ENCODE results near the gene WNK1.
"Not testable (repeated sequence)": the region's sequence is repeated elsewhere in the genome, so short reads cannot be mapped to it uniquely, and the experiment has no call there.

WNK1 gene

GRCh38 chr12:779745-780734, 27.7 kb downstream of the WNK1 start:
- DNase-seq: peak in 1 of 5 experiments; percentile 43

GRCh38 chr12:780750-781379, 28.5 kb downstream of the WNK1 start:
- no peak for DNase-seq

- no peak for DNase-seq
Observed at GRCh38 chr12:785706-786105, 33.3 kb downstream of the WNK1 start.

GRCh38 chr12:788288-788687, 35.9 kb downstream of the WNK1 start:
- DNase-seq: no peak

- not testable (repeated sequence) for DNase-seq
Observed at GRCh38 chr12:788762-789161, 36.4 kb downstream of the WNK1 start.

GRCh38 chr12:789852-790563, 37.6 kb downstream of the WNK1 start:
- peak in 1 of 5 experiments; percentile 49 for DNase-seq

GRCh38 chr12:790608-791007, 38.2 kb downstream of the WNK1 start:
- no peak for DNase-seq

GRCh38 chr12:793037-793436, 40.7 kb downstream of the WNK1 start:
- no peak for DNase-seq

- DNase-seq: no peak
Observed at GRCh38 chr12:793711-794110, 41.3 kb downstream of the WNK1 start.

- DNase-seq: peak in 3 of 5 experiments; percentile 15 to 91 (median 64)
Observed at GRCh38 chr12:795305-795704, 42.9 kb downstream of the WNK1 start.

- no peak for DNase-seq
Observed at GRCh38 chr12:800401-800800, 48.0 kb downstream of the WNK1 start.

- DNase-seq: no peak
Observed at GRCh38 chr12:802242-803120, 50.1 kb downstream of the WNK1 start.

- DNase-seq: no peak
Observed at GRCh38 chr12:805022-805632, 52.7 kb downstream of the WNK1 start.

GRCh38 chr12:806200-806791, 53.9 kb downstream of the WNK1 start:
- DNase-seq: no peak

GRCh38 chr12:807041-807735, 54.8 kb downstream of the WNK1 start:
- peak in 2 of 5 experiments; percentile 12 to 61 for DNase-seq

GRCh38 chr12:810116-810515, 57.7 kb downstream of the WNK1 start:
- no peak for DNase-seq

- DNase-seq: peak in 2 of 5 experiments; percentile 45 to 85
Observed at GRCh38 chr12:810671-811415, 58.5 kb downstream of the WNK1 start.

GRCh38 chr12:812950-813349, 60.6 kb downstream of the WNK1 start:
- DNase-seq: no peak

- DNase-seq: not testable (repeated sequence)
Observed at GRCh38 chr12:817456-817855, 65.1 kb downstream of the WNK1 start.
